Uterus (tissue), 4 donors: ENCODE data around the gene LCN6. TPM values are rescaled to one million over a fixed set of nuclear protein-coding genes. Genes with fewer than 3 reads are reported as not detected.

Experiments used
- DNase-seq, 2 donors: peaks; one replicate each; pipeline ENCODE4 v3.0.0-alpha.2; 2019 to 2020
- H3K27ac ChIP-seq, 2 donors: fragments of 200-600 bp; sonication (generic); 1 replicate in 1 of 2; 2 replicates in 1 of 2; pipeline ENCODE4 v1.5.1; 2016 to 2018
- H3K27me3 ChIP-seq, 2 donors: fragments of 200-600 bp; sonication (generic); one replicate each; pipeline ENCODE4 v1.5.1; 2018 to 2019; ENCODE audit warnings: control low read depth in 1 of 2
- H3K36me3 ChIP-seq, 2 donors: fragments of 200-600 bp; sonication (generic); one replicate each; pipeline ENCODE4 v1.5.1; 2019; ENCODE audit warnings: control low read depth in 1 of 2
- H3K4me1 ChIP-seq, 2 donors: fragments of 200-600 bp; sonication (generic); one replicate each; pipeline ENCODE4 v1.5.1; 2018 to 2019; ENCODE audit warnings: control low read depth in 1 of 2
- H3K4me3 ChIP-seq, 2 donors: fragments of 200-600 bp; sonication (generic); 1 replicate in 1 of 2; 2 replicates in 1 of 2; pipeline ENCODE4 v1.5.1; 2018 to 2019; ENCODE audit warnings: mild to moderate bottlenecking in 1 of 2
- H3K9me3 ChIP-seq, 2 donors: fragments of 200-600 bp; sonication (generic); one replicate each; pipeline ENCODE4 v1.5.1; 2019; ENCODE audit warnings: control low read depth in 1 of 2
- CTCF ChIP-seq, 4 experiments: fragments of 200-600 bp in 2 of 4; fragments of 450-650 bp in 2 of 4; sonication (generic) in 2 of 4; IDR thresholded peaks; one replicate each; pipeline ENCODE4 v1.5.1; 2016 to 2019; ENCODE audit warnings: antibody characterized with exemption in 4 of 4, mild to moderate bottlenecking in 2 of 4, moderate library complexity in 1 of 4
- POLR2A ChIP-seq, 2 donors: fragments of 450-650 bp; IDR thresholded peaks; one replicate each; pipeline ENCODE4 v1.6.1; 2016; ENCODE audit warnings: antibody characterized with exemption in 2 of 2, mild to moderate bottlenecking in 1 of 2, moderate library complexity in 1 of 2
- intact Hi-C: fragments of 100-400 bp; cut with DNase I; formaldehyde crosslinking; loops from one replicate; pipeline ENCODE4 v1.15.1; 2023; ENCODE audit warnings: low total_unique reads
- total RNA-seq, 4 donors: library from RNA; depleted of rRNA in 3 of 4; stranded (reverse); fragments of >200 nt in 3 of 4; gene quantifications; one replicate each; pipeline versions ENCODE4 v1.1.0 to v1.2.4, GENCODE V29; 2014 to 2023
- donor health status: DM: yes; HTN: yes; CAD: no.

The LCN6 gene
- total RNA-seq, 4 donors from 2014 or later, result 1.2 to 164 (median 89.7) TPM

- intact Hi-C loops, result no loop called here
- no peak overlapping the region for H3K4me3 ChIP-seq
- peaks cover 0 to 18% of the 10 kb centered on the region in 2 donors for H3K27me3 ChIP-seq
These were observed 4.6 kb downstream of the LCN6 start for GRCh38 chr9:136743639-136744211.

DNA sequence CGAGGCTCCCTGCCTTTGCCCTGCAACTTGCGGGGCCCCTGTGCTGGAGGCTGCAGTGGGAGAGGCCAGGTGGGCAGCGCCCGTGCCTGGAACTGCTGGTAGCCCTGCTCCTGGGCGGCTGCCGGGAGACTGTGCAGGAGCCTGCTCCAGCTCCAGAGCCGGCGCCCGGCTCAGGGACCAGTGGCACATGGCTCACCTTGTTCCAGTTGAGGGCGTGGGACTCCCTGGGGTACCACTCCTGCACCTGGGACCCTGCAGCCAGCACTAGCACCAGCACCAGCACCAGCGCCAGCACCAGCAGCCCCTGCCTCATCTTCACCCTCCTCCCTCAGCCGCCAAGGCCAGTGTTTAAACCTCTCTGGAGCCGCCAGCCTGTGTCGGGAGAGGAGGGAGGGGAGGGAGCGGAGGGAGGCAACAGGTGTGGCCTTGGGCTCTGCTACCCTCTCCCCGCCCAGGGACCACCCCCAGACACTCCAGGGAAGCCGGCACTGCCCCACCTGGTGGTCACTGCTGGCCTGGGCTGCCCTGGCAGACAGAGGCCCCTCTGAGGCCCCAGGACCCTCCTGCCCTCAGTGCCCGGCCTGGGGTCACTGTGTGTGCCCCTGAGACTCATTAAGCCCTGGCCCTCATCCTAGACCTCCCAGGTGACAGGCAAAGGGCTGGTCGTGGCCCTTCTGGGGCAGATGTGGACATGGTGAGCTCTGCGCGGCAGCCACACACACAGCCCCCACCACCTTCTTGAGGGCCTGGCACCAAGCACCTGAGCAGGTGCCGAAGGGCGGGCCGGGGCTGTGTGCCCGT, 5.5 kb downstream of the LCN6 start, which contains the start of gene LCN10:
Gene LCN10 (minus strand): TSS at position 350 of the 801 bp plus-strand sequence. CDS start 37 bp downstream, at position 313.
- intact Hi-C loops, result no loop called here
- Histone ChIP-seq H3K4me1 (peaks cover 0 to 7% of the 10 kb centered on the region in 2 donors), H3K27me3 (peaks cover 0 to 18% of the 10 kb centered on the region in 2 donors), H3K36me3 (no peaks in the 10 kb centered on the region), H3K27ac (peak within 1 kb of the TSS in 1 of 2 donors; percentile 63), H3K4me3 (no peak within 1 kb of the TSS), H3K9me3 (no peaks in the 10 kb centered on the region)
- TF ChIP-seq CTCF (IDR thresholded peaks at IDR 0.05) (peak in 1 of 4 experiments; percentile 28), POLR2A (IDR thresholded peaks at IDR 0.05) (no peak)
- no peak for DNase-seq

More at GRCh38 chr9:136743639-136744211, 4.6 kb downstream of the LCN6 start:
- H3K36me3 ChIP-seq, result no peaks in the 10 kb centered on the region
- no peak for TF ChIP-seq CTCF (IDR thresholded peaks at IDR 0.05)
- TF ChIP-seq POLR2A (IDR thresholded peaks at IDR 0.05), result no peak
- no peak overlapping the region for H3K27ac ChIP-seq
- no peaks in the 10 kb centered on the region for H3K9me3 ChIP-seq
- peaks cover 0 to 7% of the 10 kb centered on the region in 2 donors for H3K4me1 ChIP-seq
- no peak for DNase-seq

- Histone ChIP-seq H3K4me3 (no peak overlapping the region), H3K36me3 (no peaks in the 10 kb centered on the region), H3K4me1 (peaks cover 0 to 7% of the 10 kb centered on the region in 2 donors), H3K27me3 (peaks cover 0 to 18% of the 10 kb centered on the region in 2 donors), H3K9me3 (no peaks in the 10 kb centered on the region), H3K27ac (peak overlapping the region; percentile 20 to 63)
- DNase-seq, result peak in 1 of 2 donors; percentile 46
- intact Hi-C loops, result no loop called here
- TF ChIP-seq CTCF (IDR thresholded peaks at IDR 0.05) (no peak), POLR2A (IDR thresholded peaks at IDR 0.05) (peak in 1 of 2 donors; percentile 38)
These were observed 6.3 kb downstream of the LCN6 start for GRCh38 chr9:136741883-136742571.

- no peaks in the 10 kb centered on the region for H3K9me3 ChIP-seq
- intact Hi-C loops, result no loop called here
- H3K4me1 ChIP-seq, result peaks cover 0 to 7% of the 10 kb centered on the region in 2 donors
- peaks cover 0 to 18% of the 10 kb centered on the region in 2 donors for H3K27me3 ChIP-seq
- no peak for DNase-seq
- H3K27ac ChIP-seq, result peak overlapping the region; percentile 20 to 63
- H3K4me3 ChIP-seq, result no peak overlapping the region
- TF ChIP-seq CTCF (IDR thresholded peaks at IDR 0.05), result no peak
- TF ChIP-seq POLR2A (IDR thresholded peaks at IDR 0.05), result no peak
- no peaks in the 10 kb centered on the region for H3K36me3 ChIP-seq
These were observed 7.1 kb downstream of the LCN6 start for GRCh38 chr9:136740971-136741882.
